HG03103 (cell line): ENCODE data around the gene KIF26B.

Source experiments
- ATAC-seq: cut with Tn5 transposase; IDR thresholded peaks from one replicate; pipeline ENCODE4 v1.9.1; 2021; ENCODE audit warnings: low read depth; ENCODE audit not compliant: unreplicated experiment

Gene KIF26B

GRCh38 chr1:245409341-245410195, 254.8 kb downstream of the KIF26B start:
- ATAC-seq, result no peak

GRCh38 chr1:245411245-245412036, 256.7 kb downstream of the KIF26B start:
- ATAC-seq, result no peak

GRCh38 chr1:245412306-245412705, 257.5 kb downstream of the KIF26B start:
- ATAC-seq, result no peak

GRCh38 chr1:245416781-245417180, 262.0 kb downstream of the KIF26B start:
- no peak for ATAC-seq

- ATAC-seq, result no peak
Observed at GRCh38 chr1:245418077-245418476, 263.3 kb downstream of the KIF26B start.

- ATAC-seq, result no peak
Observed at GRCh38 chr1:245419461-245419978, 264.7 kb downstream of the KIF26B start.

GRCh38 chr1:245419989-245420388, 265.2 kb downstream of the KIF26B start:
- no peak for ATAC-seq

GRCh38 chr1:245420926-245421325, 266.1 kb downstream of the KIF26B start:
- ATAC-seq, result no peak

- no peak for ATAC-seq
Observed at GRCh38 chr1:245428681-245429080, 273.9 kb downstream of the KIF26B start.

GRCh38 chr1:245431706-245432105, 276.9 kb downstream of the KIF26B start:
- no peak for ATAC-seq

- ATAC-seq, result no peak
Observed at GRCh38 chr1:245432228-245432875, 277.6 kb downstream of the KIF26B start.

GRCh38 chr1:245433561-245433960, 278.8 kb downstream of the KIF26B start:
- no peak for ATAC-seq

- ATAC-seq, result no peak
Observed at GRCh38 chr1:245434280-245434679, 279.5 kb downstream of the KIF26B start.

- ATAC-seq, result no peak
Observed at GRCh38 chr1:245436407-245436806, 281.6 kb downstream of the KIF26B start.

GRCh38 chr1:245437369-245438062, 282.7 kb downstream of the KIF26B start:
- ATAC-seq, result no peak

- ATAC-seq, result no peak
Observed at GRCh38 chr1:245440922-245441321, 286.1 kb downstream of the KIF26B start.

GRCh38 chr1:245441689-245442088, 286.9 kb downstream of the KIF26B start:
- ATAC-seq, result no peak

- no peak for ATAC-seq
Observed at GRCh38 chr1:245444147-245444828, 289.5 kb downstream of the KIF26B start.

GRCh38 chr1:245444945-245445344, 290.2 kb downstream of the KIF26B start:
- no peak for ATAC-seq

- ATAC-seq, result no peak
Observed at GRCh38 chr1:245448531-245448930, 293.7 kb downstream of the KIF26B start.
